ENCODE data around the gene PLTP. TPM values are rescaled to one million over a fixed set of nuclear protein-coding genes. Genes with fewer than 3 reads are reported as not detected.

Gene PLTP
- total and polyA plus RNA-seq, 2 of the 13 experiments (the other 11 are each of a cell fraction or from before 2014, with no cell fraction given), result 16.9 to 28.6 TPM

GRCh38 chr20:45934046-45934585 is 22.2 kb upstream of the PLTP start (continued):
- peak; percentile 96 for TF ChIP-seq ZNF225 (CRISPR knock-in tag; IDR thresholded peaks at IDR 0.05)
- no peak for TF ChIP-seq RCOR2 (CRISPR knock-in tag; IDR thresholded peaks at IDR 0.05)
- TF ChIP-seq RFX1 (IDR thresholded peaks at IDR 0.05), result no peak
- peak; percentile 15 for TF ChIP-seq SRSF4 (IDR thresholded peaks at IDR 0.05; ENCODE audit: low read depth, low read length, poor library complexity, severe bottlenecking)
- TF ChIP-seq ZNF230 (CRISPR knock-in tag; IDR thresholded peaks at IDR 0.05), result peak; percentile 86
- peak; percentile 98 for TF ChIP-seq ZNF768 (CRISPR knock-in tag; IDR thresholded peaks at IDR 0.05)
- no peak; the same call in 1 of the 2 replicates for TF ChIP-seq TARDBP (CRISPR knock-in tag; IDR thresholded peaks at IDR 0.05)
- peak; percentile 86 for TF ChIP-seq ZNF615 (CRISPR knock-in tag; IDR thresholded peaks at IDR 0.05; ENCODE audit: borderline replicate concordance)
- TF ChIP-seq DR1 (CRISPR knock-in tag; IDR thresholded peaks at IDR 0.05), result 0 out of 2 replicates have a peak, but pooled peaks have one; percentile 2
- no peak for TF ChIP-seq ZBTB33 (CRISPR knock-in tag; IDR thresholded peaks at IDR 0.05)
- TF ChIP-seq ZNF562 (CRISPR knock-in tag; IDR thresholded peaks at IDR 0.05; ENCODE audit: borderline replicate concordance), result no peak
- TF ChIP-seq ZFP62 (CRISPR knock-in tag; IDR thresholded peaks at IDR 0.05), result 0 out of 2 replicates have a peak, but pooled peaks have one; percentile 58
- TF ChIP-seq REPIN1 (CRISPR knock-in tag; IDR thresholded peaks at IDR 0.05; ENCODE audit: borderline replicate concordance, low read depth), result no peak
- TF ChIP-seq ZFP37 (CRISPR knock-in tag; IDR thresholded peaks at IDR 0.05; ENCODE audit: borderline replicate concordance), result no peak
- TF ChIP-seq E2F5 (CRISPR knock-in tag; conservative IDR thresholded peaks at IDR 0.05), result no peak
- no peak for TF ChIP-seq HNRNPH1 (optimal IDR thresholded peaks at IDR 0.05; ENCODE audit: low read depth, low read length)
- TF ChIP-seq ZNF776 (CRISPR knock-in tag; IDR thresholded peaks at IDR 0.05), result no peak; the same call in 1 of the 2 replicates
- peak; percentile 76; the same call in 1 of the 2 replicates for TF ChIP-seq PAF1 (CRISPR knock-in tag; IDR thresholded peaks at IDR 0.05)
- TF ChIP-seq IRF2 (CRISPR knock-in tag; IDR thresholded peaks at IDR 0.05), result no peak
- TF ChIP-seq FUBP1 (CRISPR knock-in tag; IDR thresholded peaks at IDR 0.05; ENCODE audit: borderline replicate concordance), result peak; percentile 98
- 0 out of 2 replicates have a peak, but pooled peaks have one; percentile 60 for TF ChIP-seq SNAI1 (CRISPR knock-in tag; IDR thresholded peaks at IDR 0.05; ENCODE audit: borderline replicate concordance)
- TF ChIP-seq PAXIP1 (CRISPR knock-in tag; conservative IDR thresholded peaks at IDR 0.05), result peak; percentile 8; the same call in 1 of the 2 replicates
- 0 out of 2 replicates have a peak, but pooled peaks have one; percentile 14 for TF ChIP-seq TBX3 (IDR thresholded peaks at IDR 0.05; ENCODE audit: borderline replicate concordance)

Measured in HepG2 (cell line).